HG02938 (cell line): ENCODE results near the gene PIAS1.
"Not testable (repeated sequence)": the region's sequence is repeated elsewhere in the genome, so short reads cannot be mapped to it uniquely, and the experiment has no call there.

Source experiments
- ATAC-seq: cut with Tn5 transposase; IDR thresholded peaks from one replicate; pipeline ENCODE4 v1.9.1; 2021; ENCODE audit warnings: mild to moderate bottlenecking, moderate library complexity; ENCODE audit not compliant: unreplicated experiment

The PIAS1 gene

DNA sequence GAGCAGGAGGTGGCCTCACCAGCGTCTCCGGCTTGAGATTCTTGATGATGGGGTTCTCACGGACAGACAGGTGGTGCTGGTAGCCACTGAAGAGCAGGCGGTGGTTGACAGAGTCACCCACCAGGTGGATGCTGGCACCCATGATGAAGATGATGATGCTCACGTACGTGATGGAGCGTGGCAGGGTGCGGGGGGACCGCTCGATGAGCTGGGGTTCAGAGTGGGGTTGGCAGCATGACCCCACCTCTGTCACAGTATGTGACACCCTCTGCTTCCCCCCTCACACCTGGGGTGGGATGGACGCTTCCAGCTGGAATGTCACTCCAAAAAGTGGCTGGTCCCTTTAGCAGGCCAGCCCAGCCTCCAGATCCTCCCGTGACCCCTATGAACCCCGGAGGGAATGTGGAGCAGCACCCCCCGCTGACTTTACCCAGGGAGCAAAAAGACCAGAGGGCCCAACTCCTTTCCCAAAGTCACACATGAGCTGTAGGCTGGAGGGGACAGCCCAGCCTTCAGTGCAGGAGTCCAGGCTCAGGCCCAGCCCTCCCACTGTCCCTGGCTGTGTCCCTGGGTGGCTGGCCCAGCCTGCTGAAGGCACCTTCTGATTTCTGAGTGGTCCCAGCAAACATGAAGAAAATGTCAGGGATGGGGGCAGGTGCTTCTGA lies 157.7 kb downstream of the PIAS1 start:
- ATAC-seq: no peak

DNA sequence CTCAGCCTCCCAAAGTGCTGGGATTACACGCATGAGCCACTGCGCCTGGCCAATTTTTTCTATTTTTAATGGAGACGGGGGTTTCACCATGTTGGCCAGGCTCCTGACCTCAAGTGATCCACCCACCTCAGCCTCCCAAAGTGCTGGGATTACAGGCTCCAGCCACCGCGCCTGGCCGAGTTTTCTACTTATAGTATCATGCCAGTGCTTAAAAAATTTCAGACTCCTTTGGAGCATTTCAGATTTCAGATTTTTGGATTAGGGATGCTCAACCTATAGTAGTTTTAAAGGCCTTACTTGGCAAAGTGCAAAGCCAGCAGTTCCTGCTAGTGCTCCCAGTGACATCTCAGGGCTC lies 159.4 kb downstream of the PIAS1 start:
- not testable (repeated sequence) for ATAC-seq

DNA sequence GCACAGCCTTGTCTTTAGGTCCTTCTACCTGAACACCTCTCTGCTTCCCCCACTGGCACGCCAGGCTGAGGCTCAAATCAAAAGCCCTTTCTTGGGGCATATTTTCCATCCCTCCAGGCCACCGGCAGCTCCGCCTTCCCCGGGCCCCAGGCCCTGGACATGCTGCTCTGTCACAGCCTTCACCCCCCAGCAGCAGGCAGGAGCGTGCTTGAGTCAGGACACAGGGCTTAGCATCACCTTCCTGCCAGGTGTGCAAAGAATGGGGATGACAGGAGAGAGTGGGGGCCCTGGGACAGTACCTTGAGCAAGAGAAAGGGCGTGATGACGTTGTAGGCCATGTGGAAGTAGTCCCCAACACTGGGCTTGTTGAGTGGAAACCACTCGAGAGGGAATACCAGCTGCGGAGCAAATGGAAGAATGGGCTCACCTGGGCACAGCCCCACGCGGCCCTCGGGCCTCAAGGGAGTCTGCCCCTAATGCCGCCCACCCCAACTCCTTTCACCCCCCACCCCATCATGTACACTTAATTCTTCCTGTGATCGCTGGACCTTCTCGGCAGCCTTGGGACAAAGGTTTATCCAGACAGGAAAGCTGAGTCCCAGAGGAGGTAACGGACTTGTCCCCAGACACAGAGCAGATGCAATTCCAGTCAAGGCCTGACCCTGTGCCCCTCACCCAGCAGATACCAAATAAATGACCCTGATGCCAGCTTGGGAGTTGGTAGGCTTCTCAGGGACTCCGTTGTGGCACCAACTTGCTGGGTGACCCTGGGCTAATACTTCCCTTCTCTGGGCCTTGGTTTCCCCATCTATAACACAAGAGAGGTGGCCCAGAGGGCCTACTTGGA lies 160.1 kb downstream of the PIAS1 start:
- ATAC-seq: no peak

DNA sequence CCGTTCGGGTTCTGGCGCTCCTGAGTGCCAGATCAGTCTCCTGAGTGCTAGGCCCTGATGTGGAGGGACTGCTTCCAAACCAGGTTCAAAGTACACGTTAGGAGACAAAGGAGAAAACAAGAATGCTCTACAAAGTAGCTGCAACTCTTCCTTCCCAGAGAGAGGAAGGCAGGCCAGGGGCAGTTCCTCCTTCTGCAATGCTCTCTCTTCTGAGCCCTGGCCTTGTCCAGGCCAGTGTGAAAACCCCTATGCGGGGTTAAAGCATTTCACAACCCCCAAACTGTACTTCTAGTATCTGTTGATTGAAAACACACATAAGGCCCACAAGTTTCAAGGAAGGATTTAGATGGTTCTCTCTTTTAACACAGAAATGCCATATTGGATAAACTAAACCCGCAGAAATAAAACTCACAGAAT lies 160.7 kb downstream of the PIAS1 start:
- no peak for ATAC-seq

DNA sequence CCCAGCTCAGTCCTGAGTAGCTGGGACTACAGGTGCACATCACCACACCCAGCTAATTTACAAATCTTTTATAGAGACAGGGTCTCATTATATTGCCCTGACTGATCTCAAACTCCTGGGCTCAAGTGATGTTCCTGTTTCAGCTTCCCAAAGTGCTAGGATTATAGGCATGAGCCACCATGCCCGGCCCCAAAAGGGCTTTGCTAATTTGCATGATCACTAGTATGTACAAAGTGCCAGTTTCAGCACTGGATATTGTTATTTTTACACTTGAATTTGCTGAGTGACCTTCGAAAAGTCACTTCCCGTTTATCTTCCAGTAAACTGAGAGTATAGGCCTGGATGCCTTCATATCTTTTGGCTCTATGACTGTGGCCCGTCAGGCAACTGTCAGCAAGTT lies 163.2 kb downstream of the PIAS1 start:
- no peak for ATAC-seq

DNA sequence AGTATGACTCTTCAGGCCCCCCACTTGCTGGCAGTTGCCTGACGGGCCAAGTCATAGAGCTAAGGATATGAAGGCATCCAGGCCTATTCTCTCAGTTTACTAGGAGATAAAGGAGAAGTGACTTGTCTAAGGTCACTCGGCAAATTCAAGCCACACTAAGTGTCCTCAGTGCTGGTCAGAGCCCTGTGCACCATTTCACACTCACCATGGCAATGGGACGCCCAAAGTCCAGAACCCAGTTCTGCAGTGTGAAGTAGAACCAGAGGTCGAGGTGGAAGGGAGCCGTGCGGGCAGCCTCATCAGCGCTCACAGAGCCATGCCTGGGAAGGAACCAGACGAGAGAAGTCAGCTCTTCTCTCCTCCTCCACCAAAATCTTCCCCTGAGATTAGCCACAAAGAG lies 164.2 kb downstream of the PIAS1 start:
- ATAC-seq: no peak

DNA sequence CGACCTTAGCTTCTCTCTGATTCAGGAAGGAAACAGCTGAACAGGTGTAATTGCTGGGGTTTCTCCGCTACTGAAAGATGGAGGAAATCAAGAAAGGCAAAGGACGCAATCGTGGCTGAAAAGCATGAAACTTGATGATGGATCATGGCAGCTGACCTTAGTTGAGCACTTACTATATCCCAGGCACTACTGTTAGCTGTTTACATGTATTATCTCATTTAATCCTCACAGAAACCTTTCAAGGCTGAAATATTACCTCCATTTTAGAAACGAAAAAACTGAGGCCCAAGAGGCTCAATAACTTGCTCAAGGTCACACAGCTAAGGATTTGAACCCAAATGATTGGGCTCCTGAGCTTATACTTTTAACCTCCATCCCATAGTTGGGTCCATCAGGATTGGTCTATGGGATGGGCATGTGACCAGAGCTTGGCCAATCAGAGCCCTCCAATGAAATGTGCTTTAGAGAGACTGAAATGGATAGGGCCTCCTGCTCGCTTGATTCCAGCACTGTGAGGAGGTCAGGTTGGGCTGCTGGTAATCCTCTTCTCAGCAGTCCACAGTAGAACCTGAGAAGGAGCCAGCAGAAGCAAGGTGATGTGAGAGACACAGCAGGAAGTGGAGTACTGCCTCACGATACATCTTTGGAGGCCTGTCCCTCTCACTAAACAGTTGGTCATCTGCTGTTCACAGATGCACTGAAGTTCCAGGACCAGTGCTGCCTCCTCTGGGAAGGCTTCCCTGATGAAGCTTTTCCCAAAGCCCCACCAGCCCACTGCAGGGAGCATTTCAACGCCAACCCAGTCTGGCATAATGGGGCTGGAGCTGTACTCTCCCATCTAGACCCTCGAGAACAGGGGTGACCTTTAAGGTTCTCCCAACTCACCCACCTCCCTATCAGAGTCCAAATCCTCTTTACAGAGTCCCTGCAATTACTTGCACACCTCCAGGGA lies 165.0 kb downstream of the PIAS1 start:
- ATAC-seq: no peak

DNA sequence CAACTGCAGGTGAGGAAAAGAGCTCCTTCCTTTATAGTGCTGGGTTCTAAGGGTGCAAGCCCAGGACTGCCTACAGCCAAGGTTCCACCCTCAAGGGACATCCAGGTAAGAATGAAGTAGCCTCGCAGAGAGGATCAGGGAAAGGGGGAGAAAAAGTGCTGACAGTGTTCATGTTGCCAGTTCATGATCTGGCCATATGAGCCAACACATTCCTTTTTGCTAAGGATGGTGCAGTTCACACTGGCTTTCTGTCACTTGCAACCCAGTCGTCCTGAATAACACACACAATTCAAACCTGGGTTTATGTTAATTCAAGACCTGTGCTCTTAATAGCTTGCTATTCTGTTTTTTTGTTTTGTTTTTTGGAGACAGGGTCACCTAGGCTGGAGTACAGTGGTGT lies 166.4 kb downstream of the PIAS1 start:
- ATAC-seq: no peak

DNA sequence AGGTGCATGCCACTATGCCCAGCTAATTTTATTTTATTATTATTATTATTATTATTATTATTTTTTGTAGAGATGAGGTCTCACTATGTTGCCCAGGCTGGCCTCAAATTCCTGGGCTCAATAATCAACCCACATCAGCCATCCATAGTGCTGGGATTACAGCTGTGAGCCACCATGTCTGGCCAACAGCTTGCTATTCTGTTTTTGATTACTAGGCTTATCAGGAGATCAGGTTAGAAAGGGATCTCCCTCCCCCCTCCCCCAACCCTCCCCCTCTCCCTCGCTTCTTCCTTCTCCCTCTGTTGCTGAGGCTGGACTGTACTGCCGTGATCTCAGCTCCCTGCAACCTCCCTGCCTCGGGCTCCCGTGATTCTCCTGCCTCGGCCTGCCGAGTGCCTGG lies 166.9 kb downstream of the PIAS1 start:
- no peak for ATAC-seq

DNA sequence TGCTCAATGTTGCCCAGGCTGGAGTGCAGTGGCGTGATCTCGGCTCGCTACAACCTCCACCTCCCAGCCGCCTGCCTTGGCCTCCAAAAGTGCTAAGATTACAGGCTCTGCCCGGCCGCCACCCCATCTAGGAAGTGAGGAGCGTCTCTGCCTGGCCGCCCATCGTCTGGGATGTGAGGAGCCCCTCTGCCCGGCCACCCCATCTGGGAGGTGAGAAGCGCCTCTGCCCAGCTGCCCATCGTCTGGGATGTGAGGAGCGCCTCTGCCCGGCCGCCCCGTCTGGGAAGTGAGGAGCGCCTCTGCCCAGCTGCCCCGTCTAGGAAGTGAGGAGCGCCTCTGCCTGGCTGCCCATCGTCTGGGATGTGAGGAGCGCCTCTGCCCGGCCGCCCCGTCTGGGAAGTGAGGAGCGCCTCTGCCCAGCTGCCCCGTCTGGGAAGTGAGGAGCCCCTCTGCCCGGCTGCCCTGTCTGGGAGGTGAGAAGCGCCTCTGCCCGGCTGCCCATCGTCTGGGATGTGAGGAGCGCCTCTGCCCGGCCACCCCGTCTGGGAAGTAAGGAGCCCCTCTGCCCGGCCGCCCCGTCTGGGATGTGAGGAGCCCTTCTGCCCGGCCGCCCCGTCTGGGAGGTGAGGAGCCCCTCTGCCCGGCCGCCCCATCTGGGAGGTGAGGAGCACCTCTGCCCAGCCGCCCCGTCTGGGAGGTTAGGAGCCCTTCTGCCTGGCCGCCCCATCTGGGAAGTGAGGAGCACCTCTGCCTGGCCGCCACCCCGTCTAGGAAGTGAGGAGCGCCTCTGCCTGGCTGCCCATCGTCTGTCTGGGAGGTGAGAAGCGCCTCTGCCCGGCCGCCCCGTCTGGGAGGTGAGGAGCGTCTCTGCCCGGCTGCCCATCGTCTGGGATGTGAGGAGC lies 167.7 kb downstream of the PIAS1 start:
- ATAC-seq: not testable (repeated sequence)

DNA sequence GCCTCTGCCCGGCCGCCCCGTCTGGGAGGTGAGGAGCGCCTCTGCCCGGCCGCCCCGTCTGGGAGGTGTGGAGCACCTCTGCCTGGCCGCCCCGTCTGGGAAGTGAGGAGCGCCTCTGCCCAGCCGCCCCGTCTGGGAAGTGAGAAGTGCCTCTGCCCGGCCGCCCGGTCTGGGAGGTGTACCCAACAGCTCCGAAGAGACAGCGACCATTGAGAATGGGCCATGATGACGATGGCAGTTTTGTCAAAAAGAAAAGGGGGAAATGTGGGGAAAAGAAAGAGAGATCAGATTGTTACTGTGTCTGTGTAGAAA lies 168.3 kb downstream of the PIAS1 start:
- ATAC-seq: not testable (repeated sequence)

DNA sequence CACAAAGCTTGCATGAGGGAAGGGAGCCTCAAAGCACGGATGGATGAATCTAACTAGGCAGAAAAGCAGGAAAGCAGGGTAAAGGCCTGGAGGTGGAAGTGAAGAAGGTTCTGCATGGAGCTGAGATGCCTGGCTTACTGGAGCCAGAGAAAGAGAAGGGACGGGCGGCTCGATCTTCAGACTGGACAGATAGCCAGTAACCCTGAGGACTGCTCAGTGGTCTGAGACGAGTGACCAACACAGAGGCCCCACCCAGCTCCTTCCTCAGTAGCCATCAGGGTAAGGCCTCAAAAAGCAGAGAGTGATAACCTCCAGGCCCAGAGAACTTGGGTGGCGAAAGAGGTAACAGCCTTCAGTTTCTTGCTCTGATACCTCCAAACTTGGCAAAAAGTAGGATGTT lies 169.1 kb downstream of the PIAS1 start:
- ATAC-seq: no peak

DNA sequence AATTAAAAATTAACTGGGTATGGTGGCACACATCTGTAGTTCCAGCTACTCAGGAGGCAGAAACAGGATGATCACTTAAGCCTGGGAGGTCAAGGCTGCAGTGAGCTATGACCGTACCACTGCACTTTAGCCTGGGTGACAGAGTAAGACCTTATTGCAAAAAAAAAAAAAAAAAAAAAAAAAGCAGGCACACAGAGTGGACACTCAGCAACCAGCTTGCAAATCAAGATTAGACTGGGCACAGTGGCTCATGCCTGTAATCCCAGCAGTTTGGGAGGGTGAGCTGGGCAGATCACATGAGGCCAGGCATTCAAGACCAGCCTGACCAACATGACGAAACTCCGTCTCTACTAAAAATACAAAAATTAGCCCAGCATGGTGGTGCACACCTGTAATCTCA lies 170.0 kb downstream of the PIAS1 start:
- no peak for ATAC-seq

DNA sequence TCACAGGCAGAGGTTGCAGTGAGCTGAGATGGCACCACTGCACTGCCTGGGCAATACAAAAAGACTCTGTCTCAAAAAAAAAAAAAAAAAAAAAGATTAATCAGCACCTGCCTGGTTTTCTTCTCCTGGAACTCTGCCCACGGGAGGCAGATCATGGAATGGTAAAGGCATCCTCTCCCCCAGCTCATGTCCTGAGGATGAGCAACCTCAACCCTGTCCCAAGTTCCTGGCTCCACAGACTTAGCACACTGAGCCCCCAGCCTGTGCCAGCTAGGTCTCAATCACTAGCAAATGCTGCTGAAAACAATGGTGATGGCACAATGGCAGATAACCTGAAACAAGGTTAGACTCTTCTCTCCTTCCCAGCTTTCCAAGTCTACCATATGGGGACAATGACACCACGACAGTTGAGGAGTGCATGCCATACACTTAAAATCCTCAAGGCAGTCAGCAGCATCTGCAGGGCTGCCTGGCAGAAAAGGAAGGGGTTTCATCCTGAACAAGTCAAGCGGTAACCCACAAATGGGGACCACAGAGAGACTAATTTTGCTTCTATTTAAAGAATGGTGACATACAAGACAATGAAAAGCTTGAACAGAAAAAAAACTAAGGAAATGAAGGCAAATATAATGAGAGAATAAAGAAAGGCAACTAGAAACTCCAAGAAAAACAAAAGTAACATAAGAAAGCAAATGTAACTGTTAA lies 170.6 kb downstream of the PIAS1 start:
- ATAC-seq: no peak

DNA sequence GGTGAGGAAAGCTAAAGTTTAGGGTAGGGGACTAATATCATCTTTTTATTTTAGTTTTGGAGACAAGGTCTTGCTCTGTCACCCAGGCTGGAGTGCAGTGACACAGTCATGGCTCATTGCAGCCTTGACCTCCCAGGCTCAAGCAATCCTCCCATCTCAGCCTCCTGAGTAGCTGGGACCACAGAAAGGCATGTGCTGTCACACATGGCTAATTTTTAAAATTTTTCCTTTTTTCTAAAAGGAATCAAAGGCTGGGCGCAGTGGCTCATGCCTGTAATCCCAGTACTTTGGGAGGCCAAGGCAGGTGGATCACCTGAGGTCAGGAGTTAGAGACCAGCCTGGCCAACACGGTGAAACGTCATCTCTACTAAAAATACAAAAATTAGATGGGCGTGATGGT lies 171.3 kb downstream of the PIAS1 start:
- ATAC-seq: not testable (repeated sequence)

DNA sequence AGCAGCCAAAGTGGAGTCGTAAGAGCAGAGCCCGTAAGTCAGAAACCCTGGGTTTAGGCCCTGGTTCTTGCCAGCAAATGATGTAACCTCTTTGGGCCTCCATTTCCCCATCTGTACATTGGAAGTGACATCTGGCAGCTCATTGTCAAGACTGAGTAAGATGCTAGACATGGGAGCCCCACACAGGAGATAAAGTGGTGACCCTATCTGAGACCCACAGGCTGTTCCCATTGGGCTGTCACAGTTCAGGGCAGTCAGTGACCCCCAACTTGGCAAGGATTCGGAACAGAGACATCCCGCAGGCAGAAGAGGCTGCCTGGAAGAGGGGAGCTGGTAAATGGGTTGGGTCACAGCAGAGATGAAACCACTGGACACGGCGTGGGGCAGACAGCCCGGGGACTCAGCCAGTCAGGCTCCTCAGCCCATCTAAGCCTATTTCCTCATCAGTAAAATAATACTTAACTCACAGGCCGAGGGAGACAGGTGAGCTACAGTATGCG lies 173.6 kb downstream of the PIAS1 start:
- ATAC-seq: no peak

DNA sequence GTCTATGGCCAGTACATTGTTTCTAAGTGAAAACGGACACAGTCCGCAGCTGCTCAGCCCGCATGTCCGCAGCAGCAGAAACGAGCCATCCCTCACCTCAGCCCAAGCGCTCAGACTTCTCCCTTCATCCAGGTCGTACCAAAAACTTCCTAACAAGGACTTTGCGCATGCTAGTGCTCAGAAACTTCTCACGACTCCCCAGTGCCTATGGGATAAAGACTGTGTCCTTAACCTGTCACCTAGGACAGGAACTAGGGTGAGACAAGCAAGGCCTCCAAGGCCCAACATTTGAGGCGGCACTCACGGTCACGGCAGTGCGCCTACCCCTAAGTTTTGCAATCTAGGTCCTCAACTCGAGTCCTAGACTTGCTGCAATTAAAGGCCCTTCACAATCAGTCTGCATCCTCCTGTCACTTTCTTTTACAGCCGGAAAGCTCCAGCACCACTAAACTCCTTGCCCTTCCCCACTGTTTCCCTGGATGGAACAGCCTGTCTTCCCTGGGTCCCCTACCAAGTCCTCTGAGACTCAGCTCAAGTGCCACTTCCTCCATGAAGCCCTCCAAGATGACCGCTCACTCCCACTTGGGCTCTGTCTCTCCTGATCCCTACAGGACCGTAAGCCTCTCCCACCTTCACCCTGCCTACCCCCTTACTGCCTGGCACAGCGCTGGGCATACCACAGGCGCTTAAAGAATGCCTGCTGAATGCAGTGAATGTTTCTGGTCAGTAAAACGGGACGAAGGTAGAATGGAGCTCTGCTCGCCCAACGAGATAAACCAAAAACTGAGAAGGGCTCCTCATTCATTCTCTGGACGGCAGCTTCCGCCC lies 174.2 kb downstream of the PIAS1 start:
- ATAC-seq: no peak

DNA sequence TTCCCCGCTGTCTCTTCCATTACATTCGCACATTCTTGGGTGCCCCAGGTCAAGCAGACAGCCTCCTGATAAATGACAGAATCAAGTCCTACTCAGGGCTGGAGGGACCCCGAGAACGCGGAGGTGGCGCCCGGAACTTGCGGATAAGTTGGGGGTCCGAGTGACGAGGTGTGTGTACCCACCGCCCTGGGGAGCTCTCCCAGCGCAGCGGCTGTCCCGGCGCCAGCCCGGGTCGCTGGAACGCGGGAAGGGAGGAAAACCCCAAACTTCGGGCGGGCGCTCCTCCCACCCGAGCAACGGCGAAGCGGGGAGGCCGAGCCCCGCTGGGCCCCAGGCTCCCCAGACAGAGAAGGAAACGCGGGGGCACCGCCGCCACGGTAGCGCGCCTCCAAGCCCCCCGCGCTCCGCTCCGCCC lies 174.9 kb downstream of the PIAS1 start:
- peak; percentile 2 for ATAC-seq
